Posterior cingulate gyrus (tissue), 11 donors: ENCODE results near the gene KRTAP5-8.
"Not testable (repeated sequence)": the region's sequence is repeated elsewhere in the genome, so short reads cannot be mapped to it uniquely, and the experiment has no call there.

Experiments used
- DNase-seq, 10 donors: peaks; one replicate each; pipeline versions ENCODE4 v3.0.0 to v3.0.0-alpha.2; 2020 to 2021; ENCODE audit warnings: mixed read lengths in 3 of 10
- intact Hi-C: fragments of 100-400 bp; cut with DNase I; formaldehyde crosslinking; loops from one replicate; pipeline ENCODE4 v1.15.1; 2023

Gene KRTAP5-8, protein sequence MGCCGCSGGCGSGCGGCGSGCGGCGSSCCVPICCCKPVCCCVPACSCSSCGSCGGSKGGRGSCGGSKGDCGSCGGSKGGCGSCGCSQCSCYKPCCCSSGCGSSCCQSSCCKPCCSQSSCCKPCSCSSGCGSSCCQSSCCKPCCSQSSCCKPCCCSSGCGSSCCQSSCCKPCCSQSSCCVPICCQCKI

DNA sequence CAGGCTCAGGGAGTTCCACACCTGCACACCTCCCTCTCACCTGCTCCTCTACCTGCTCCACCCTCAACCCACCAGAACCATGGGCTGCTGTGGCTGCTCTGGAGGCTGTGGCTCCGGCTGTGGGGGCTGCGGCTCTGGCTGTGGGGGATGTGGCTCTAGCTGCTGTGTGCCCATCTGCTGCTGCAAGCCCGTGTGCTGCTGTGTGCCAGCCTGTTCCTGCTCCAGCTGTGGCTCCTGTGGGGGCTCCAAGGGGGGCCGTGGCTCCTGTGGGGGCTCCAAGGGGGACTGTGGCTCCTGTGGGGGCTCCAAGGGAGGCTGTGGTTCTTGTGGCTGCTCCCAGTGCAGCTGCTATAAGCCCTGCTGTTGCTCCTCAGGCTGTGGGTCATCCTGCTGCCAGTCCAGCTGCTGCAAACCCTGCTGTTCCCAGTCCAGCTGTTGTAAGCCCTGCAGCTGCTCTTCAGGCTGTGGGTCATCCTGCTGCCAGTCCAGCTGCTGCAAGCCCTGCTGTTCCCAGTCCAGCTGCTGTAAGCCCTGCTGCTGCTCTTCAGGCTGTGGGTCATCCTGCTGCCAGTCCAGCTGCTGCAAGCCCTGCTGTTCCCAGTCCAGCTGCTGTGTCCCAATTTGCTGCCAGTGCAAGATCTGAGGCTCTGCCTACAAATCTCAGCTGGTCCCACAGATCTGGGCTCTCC lies at the start of gene KRTAP5-8:
KRTAP5-8 (plus strand) TSS at position 49 of the 689 bp plus-strand sequence; CDS start at position 80, 31 bp downstream.
- intact Hi-C loops = not testable (repeated sequence)
- peak in 1 of 10 donors; percentile 26 for DNase-seq

DNA sequence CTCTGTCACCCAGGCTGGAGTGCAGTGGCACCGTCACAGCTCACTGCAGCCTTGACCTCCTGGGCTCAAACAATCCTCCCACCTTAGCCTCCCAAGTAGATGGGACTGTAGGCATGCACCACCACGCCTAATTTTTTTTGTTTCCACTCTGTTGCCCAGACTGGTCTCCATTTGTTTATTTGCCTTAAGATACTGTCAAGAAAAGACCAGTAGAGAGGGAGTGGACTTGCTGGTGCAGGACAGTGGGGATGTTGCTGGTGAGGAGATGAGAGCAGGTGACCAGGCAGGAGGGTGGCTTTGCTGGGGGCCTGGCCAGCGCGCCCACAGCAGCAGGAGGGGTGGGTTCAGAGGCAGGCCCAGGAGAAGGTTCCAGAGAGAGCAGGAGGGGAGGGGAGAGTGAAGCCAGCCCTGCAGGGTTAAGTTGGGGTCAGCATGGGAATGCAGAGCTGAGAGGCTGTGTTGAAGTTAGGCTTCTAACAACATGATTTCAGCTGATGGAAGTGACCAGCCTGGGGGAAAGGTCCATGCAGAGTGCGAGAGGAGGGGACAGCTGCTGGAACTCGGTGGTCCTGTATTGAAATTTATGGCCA lies 49.0 kb upstream of the KRTAP5-8 start:
- intact Hi-C loops = no loop called here
- DNase-seq = no peak

DNA sequence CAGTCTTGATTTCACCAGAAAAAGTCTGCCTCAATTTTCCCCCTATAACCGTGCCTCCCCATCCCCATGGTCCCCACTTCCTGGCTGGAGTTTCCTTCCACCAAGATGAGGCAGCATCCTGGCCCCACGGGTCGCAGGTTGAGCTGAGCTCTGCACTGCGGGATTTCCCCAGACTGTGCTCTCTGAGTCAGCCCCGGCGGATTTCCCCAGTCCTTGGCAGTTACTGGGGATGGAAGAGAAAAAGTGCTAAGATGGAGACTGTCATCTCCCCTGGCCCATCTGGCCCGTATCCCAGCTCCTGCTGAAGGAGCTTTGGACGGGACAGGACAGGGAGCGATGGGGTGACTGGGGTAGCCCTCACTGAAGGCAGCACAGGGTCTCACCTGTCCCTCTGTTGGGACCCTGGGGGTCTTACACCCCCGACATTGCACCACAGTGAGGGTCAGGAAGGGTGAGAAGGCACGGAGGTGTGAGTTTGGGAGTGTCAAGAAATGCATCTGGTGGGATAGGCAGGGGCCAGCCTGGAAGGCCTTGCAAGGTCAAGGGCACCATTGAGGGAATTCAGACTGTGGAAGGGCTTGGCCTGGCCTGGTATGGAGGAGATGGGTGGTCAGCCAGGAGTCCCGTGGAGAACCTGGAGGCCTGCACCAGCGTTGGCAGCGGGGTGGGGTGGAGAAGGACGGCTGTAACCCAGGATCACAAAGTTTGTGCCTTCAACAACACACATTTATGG lies 48.3 kb upstream of the KRTAP5-8 start:
- intact Hi-C loops = no loop called here

DNA sequence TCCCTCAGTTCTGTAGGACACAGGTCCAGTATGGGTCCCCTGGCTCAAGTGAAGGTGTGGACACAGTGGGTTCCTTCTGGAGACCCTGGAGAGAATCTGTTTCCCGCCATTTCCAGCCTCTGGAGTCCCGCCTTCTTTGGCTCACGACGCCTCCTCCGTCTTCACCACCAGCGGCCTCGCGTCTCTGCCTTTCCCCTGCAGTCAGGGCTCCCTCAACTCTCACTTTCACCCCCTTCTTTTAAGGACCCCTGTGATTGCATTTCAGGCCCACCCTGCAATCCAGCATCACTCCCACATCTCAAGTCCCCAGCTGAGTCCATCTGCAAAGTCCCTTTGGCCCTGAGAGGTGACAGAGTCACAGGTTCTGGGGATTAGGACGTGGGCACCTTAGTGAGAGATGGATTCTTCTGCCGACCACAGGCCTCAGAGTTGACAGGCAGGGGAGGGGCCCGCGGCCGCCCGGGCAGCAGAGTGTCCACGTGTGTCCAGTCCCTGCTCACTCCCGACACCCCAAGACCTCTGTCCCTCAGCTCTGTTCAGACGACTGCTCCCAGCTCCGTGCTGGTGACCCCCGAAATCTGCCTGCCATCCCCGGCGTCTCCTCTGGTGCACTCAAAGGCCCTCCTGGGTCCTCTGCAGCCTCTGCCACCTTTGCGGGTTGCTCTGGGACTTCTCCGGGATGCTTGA lies 47.6 kb upstream of the KRTAP5-8 start:
- intact Hi-C loops = no loop called here
- DNase-seq = no peak

More for the DNA sequence above, 48.3 kb upstream of the KRTAP5-8 start:
- DNase-seq = no peak

DNA sequence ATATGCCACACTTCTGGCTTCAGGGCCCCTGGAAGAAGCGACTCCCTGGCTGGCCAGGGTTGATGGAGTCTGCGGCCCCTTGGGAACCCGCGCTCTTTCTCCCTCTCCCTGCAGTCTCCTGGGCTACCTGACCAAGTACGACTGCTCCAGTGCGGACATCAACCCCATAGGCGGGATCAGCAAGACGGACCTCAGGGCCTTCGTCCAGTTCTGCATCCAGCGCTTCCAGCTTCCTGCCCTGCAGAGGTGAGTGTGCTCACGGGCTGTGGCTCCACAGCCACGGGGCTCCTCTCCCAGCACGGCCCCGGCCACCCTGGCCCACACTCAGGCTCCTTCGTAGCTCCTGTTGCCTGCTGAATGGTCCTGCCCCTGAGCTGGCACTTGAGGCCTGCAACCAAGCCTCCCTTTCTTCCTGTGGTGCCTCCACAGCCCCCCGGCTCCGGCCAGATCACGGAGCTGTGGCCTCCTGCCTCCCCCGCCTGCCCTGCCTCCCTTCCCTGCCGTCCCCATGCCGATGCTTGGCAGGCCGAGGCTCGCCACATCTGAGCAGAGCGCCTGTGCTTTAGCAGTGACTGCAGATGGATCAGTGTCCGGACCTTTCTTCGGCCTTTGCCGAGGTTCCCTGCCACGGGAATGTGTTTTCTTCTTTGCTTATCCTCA lies 47.0 kb upstream of the KRTAP5-8 start:
- DNase-seq = peak in 1 of 10 donors; percentile 72

DNA sequence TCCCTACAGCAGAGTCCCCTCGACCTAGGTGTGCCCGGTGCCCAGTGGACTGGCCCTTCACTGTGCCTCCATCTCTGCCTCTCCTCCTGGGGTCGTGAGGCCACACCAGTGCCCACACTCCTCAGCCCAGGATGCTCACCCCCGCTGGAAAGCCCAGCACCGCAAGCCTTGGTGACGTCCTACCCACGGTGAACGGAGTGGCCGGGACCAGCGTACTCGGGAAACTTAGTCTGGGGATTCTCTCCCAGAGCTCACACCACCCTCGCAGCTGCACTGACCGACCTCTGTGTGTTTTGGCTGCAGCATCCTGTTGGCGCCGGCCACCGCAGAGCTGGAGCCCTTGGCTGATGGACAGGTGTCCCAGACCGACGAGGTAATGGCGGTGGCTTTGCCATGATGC lies 46.3 kb upstream of the KRTAP5-8 start:
- peak in 1 of 10 donors; percentile 68 for DNase-seq
- intact Hi-C loops = no loop called here

More for the DNA sequence above, 47.0 kb upstream of the KRTAP5-8 start:
- intact Hi-C loops = no loop called here

DNA sequence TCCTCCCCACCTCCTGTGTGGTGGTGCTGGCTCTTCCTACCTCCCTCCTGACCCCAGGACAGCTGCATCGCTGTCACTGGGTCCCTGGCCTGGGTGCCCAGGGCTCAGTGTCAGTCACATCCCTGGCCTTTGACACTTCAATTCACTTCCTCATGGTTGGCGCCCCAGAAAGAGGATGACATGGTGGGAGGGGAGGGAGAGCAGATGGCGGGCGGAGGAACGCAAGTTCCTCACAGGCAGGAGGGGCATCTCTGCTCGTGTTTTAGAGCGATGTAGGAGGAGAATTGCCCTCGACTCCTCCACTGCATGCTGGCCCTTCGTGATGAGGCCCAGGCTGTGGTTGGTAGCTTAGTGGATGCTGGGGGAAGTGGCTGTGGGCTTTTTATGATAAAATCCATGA lies 45.9 kb upstream of the KRTAP5-8 start:
- no peak for DNase-seq
- intact Hi-C loops = no loop called here

DNA sequence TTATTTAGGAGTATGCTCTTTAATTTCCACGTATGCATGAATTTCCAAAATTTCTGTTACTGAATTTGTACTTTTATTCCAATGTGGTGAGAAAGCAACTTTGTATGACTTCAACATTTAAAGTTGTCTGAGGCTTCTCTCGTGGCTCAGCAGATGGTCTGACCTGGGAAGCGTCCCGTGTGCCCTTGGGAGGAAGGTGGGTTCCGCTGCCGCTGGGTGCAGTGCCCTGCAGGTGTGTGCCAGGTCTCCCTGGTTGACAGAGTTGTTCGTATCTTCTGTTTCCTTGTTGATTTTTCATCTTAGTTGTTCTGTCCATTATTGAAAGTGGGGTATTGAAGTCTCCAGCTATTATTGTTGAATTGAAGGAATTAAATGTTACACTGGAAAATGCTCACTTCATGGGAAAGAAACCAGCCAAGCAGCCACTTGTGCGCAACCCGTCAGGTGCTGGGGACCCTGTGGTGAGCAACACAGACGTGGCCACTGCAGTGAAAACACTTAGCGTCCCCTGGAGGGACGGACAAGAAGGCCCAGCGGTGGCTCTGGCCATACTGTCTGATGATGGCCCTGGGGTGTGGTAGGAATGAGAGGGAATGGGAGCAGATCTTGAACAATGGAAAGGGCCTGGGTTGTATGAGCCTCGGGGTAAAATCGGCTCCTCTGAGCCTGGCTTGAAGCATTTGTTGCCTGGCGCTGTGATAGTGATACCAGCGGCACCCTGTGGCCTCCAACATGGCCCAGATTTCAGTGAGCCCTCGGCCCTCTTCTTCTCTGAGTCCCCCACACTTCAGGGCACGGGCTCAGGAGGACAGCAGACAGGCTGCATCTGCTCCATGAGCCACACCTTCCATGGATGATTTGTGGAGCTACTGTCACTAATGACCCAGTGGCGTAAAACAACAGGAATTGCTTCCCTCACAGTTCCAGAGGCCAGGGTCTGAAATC lies 42.3 kb upstream of the KRTAP5-8 start:
- peak in 2 of 10 donors; percentile 38 to 52 for DNase-seq

DNA sequence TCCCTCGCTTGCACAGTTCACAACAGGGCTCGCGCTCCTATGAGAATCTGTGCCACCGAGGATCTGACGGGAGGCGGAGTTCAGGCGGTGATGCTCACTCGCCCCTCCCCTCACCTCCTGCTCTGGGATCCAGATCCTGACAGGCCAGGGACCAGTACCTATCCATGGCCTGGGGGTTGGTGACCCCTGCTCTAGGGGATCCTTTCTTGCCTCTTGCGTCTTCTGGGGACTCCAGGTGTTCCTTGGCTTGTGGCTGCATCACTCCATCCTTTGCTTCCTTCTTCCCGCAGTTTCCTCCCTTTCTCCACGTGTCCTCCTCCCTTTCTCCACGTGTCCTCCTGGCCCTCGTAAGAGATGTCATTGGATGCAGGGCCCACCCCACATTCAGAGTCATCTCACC lies 41.4 kb upstream of the KRTAP5-8 start:
- intact Hi-C loops = no loop called here
- DNase-seq = peak in 1 of 10 donors; percentile 41

More for the DNA sequence above, 42.3 kb upstream of the KRTAP5-8 start:
- intact Hi-C loops = no loop called here

DNA sequence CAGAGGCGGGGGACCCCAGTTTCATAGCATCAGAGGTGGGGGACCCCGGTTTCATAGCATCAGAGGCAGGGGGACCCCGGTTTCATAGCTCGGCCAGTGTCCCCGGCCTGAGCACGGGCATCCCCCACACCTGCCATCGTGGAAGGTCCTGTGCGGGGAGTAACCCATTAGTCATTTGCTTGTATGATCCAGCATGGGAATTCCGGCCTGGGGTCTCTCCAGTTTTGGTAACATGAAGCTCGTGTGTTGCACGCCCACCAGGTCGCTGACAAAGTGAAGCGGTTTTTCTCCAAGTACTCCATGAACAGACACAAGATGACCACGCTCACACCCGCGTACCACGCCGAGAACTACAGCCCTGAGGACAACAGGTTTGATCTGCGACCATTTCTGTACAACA lies 39.7 kb upstream of the KRTAP5-8 start:
- intact Hi-C loops = no loop called here
- DNase-seq = peak in 1 of 10 donors; percentile 43

DNA sequence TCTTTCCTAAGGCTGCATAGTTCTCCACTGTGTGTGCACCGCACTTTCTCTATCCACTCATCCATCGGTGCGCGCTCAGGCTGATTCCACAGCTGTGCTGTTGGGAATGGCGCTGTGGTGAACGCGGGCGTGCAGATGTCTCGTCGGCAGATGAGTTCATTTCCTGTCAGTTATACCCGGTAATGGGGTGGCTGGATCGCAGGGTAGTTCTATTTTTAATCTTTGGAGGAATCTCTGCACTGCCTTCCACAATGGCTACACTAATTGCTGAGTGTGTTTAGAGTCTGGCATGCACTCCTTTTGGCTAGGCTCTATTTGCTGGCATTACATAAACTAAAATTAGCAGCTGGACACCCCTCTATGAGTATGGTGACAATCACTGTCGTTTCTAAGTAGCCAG lies 38.7 kb upstream of the KRTAP5-8 start:
- intact Hi-C loops = no loop called here
- DNase-seq = peak in 2 of 10 donors; percentile 10 to 88

DNA sequence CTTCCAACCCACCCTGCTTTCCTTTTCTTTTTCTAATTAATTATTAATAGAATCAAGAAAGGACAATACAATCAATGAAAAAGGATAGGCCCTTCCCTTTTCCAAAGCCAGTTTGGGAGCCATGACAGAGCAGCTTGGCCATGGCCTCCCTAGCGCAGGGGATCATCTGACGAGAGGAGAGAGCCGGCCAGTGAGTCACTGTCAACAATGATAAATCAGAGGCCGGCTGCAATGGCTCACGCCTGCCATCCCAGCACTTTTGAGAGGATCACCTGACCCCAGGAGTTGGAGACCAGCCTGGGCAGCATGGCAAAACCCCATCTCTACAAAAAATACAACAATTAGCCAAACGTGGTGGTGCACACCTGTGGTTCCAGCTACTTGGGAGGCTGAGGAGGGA lies 38.3 kb upstream of the KRTAP5-8 start:
- peak in 1 of 10 donors; percentile 62 for DNase-seq
- intact Hi-C loops = no loop called here

DNA sequence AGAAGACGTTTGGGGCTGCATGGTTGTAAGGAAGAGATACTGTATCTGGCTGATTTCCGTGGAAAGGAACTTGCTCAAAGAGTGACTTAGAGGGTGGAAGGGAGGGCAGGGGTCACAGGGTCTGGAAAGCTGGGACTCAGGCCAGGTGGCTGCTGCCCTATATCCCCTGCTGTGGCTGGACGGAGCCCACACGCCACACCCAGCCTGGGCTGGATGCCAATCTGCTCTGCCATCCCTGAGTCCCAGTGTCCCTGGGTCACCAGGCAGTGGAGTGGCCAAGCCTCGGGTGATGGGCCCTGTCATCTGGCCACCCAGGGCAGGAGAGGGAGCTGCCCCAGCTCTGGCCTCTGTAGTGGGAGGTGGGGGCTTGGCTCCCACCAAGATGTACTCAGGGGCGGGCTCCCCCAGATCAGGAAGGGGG lies 37.2 kb upstream of the KRTAP5-8 start:
- peak in 1 of 10 donors; percentile 82 for DNase-seq

DNA sequence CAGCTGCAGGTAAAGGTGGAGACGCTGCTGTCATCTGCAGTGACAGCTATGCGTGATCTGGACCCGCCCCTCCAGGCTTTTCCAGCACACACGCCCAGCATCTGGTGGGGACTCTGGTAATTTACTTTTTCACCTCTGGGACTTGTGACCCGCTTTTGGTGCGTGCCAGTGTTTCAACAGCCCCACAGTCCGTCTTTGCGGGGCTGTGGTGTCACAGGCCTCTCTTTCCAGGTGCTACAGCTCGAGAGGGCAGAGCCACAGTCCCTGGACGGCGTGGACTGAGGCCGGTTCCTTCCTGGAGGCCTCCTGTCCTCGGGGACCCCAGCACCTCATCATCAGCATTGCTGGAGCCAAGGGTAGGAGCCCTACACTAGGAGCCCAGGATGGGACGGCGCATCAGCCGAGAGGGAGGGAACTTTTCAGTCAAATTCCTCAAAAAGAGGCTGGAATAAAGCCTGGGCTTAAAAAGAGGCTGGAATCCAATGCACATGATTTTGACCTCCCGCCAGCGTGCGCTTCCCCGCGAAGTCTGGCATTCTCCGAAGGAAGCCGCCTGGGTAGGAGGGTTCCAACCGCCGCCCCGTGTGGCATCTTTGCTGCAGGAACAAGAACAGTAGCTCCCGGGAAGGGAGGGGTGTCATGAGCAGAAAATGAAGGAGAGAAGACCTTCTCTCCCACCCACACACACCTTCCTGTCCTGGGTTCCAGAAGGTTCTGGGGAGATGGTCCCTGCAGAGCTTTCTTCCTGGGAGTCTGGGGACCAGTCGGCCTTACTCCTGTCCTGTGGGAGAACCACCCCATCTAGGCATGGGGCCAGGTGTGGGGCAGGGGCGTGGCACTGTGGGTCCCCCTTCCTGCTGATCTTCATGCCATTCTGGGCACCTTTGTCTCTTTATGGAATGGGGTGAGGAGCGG lies 36.5 kb upstream of the KRTAP5-8 start:
- intact Hi-C loops = no loop called here
- DNase-seq = no peak

More for the DNA sequence above, 37.2 kb upstream of the KRTAP5-8 start:
- intact Hi-C loops = no loop called here

DNA sequence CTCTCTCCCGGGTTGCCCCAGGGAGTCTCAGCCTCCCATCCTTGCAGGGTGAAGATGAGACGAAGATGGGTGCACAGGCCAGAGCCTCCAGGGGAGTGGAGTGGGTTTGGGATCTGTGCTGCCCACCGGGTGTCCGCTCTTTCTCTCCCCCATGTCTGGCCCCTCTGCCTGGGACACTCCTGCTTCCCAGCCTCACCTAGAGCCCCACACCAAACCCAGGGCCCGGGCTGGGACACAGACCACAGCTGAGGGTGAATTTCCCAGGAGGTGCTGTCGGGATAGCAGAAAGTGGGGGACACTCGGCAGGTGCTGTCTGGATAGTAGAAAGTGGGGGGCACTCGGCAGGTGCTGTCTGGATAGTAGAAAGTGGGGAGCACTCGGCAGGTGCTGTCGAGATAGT lies 35.8 kb upstream of the KRTAP5-8 start:
- DNase-seq = no peak
- intact Hi-C loops = no loop called here

DNA sequence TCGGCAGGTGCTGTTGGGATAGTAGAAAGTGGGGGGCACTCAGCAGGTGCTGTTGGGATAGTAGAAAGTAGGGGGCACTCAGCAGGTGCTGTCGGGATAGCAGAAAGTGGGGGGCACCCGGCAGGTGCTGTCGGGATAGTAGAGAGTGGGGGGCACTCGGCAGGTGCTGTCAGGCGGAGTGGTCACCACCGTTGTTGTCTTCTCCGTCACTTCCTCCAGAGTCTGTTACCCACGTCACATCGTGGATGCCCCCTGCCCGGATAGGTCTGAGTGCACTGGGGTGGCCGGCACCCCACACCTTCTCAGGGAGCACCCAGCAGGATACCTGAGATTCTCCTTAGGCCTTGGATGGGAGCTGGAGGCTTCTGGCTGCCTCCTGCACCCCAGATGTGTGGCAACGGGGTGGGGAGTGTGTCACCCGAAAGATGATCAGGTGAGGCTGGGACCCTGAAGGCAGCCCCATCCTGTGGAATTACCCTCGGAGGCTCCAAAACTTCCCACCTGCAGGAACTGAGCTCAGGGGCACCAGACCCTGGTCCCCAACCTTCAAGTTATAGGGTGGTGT lies 34.9 kb upstream of the KRTAP5-8 start:
- no peak for DNase-seq
- intact Hi-C loops = no loop called here

DNA sequence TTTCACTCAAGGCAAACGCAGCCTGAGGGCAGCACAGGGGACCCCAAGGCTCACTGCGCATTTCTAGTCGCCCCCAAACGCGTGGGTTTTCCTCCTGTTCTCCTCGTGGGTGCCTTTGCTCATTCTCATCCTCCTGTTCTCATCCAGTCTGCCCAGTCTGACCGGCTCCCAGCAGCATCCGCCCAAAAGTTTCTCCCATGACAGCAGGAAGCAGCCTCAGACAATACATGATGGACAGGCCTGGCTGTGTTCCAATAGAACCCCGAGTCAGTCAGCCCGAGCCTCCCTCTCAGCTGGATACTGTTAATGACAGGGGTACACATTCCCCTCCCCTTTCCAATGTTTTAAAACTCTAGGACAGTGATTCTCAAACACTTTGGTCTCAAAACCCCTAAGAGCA lies 33.3 kb upstream of the KRTAP5-8 start:
- no peak for DNase-seq
- intact Hi-C loops = no loop called here
